ENCODE data around the gene UBXN1. TPM values are rescaled to one million over a fixed set of nuclear protein-coding genes. Genes with fewer than 3 reads are reported as not detected.
"Not testable (repeated sequence)": the region's sequence is repeated elsewhere in the genome, so short reads cannot be mapped to it uniquely, and the experiment has no call there.

Gene UBXN1
- total and polyA plus RNA-seq, 2 donors (not counting 1 experiment from before 2014, with no cell fraction given) = 180 to 193 TPM

DNA sequence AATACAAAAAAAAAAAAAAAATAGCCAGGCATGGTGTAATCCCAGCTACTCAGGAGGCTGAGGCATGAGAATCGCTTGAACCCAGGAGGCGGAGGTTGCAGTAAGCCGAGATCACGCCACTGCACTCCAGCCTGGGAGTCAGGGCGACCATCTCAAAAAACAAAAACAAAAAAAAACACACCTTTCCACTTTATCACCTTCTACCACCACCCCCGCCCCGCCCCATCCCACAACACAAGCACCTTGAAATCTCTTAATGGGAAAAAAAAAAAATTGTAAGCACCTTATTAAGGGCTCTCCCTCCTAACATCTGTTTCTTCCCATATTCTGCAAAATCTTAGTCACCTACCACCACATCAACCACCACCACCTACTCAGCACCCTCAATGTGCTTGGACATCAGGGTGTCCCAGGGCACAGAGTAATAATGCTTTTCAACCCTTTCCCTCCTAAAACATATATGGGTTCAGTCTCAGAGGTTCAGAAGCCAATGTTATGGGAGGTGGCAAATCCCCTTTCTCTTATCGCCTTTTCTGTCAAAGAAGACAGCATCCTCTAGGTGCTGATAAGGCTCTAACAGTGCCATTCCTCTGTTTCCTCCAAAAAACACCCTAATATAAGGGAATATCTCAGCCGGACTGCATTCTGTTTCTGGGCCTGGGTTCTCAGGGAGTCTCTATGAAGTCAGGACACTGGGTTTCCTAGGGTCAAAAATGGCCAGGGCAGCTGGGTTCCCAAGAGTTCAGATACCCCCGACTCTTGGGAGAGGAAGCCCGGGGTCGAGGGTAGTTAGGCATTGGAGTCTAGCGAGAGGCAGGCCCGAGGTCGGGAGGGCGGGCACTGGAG, 26.5 kb downstream of the UBXN1 start:
- 20% methylated on average over 10 of the region's 16 CpGs for WGBS (ENCODE audit: insufficient coverage)
- peak overlapping the region; percentile 94 for H3K4me3 Mint-ChIP-seq
- POLR2A ChIA-PET = interaction anchor here (0.6 to 4.6 kb wide), 15 partner anchors 12 to 298 kb away, joined by 3 to 62 read pairs (median 4); partner anchors contain the start of genes B3GAT3, C11orf98, CSKMT and EEF1G
- no peaks in the 10 kb centered on the region for H3K9me3 ChIP-seq (ENCODE audit: control extremely low read depth in 1 of 3, control insufficient read depth in 2 of 3, insufficient read depth in 1 of 3, low read length in 2 of 3)
- no peak for TF ChIP-seq EZH2 (IDR thresholded peaks at IDR 0.05; ENCODE audit: borderline replicate concordance, insufficient read depth, low read depth, low read length, poor library complexity, severe bottlenecking)
- TF ChIP-seq, protein P1, sequence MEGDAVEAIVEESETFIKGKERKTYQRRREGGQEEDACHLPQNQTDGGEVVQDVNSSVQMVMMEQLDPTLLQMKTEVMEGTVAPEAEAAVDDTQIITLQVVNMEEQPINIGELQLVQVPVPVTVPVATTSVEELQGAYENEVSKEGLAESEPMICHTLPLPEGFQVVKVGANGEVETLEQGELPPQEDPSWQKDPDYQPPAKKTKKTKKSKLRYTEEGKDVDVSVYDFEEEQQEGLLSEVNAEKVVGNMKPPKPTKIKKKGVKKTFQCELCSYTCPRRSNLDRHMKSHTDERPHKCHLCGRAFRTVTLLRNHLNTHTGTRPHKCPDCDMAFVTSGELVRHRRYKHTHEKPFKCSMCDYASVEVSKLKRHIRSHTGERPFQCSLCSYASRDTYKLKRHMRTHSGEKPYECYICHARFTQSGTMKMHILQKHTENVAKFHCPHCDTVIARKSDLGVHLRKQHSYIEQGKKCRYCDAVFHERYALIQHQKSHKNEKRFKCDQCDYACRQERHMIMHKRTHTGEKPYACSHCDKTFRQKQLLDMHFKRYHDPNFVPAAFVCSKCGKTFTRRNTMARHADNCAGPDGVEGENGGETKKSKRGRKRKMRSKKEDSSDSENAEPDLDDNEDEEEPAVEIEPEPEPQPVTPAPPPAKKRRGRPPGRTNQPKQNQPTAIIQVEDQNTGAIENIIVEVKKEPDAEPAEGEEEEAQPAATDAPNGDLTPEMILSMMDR (IDR thresholded peaks at IDR 0.05) = no peak
- CTCF ChIA-PET = interaction anchor here (0.6 to 1.3 kb wide), 9 partner anchors 13 to 60 kb away, joined by 3 to 12 read pairs (median 4); partner anchors contain the start of genes C11orf98, CSKMT, LBHD1 and MTA2
- H2AFZ ChIP-seq (ENCODE audit: insufficient read depth, low read depth, low read length, poor library complexity, severe bottlenecking) = peak overlapping the region; percentile 99
- peaks cover 14 to 18% of the 10 kb centered on the region in 2 donors for H3K4me1 ChIP-seq (ENCODE audit: control insufficient read depth in 2 of 2, insufficient read depth in 2 of 2, low read length in 2 of 2)
- peaks cover 35% of the 10 kb centered on the region for H3K79me2 ChIP-seq (ENCODE audit: control insufficient read depth, insufficient read depth, low read length)
- peak overlapping the region; percentile 97 for H3K27ac Mint-ChIP-seq
- peak overlapping the region; percentile 85 for H3K4me2 ChIP-seq (replicated peaks; ENCODE audit: low read depth, low read length, poor library complexity, severe bottlenecking)
- intact Hi-C loops (cut with micrococcal nuclease) = loop anchor here (1.0 to 2.0 kb wide), 8 partner anchors 13 to 102 kb away; partner anchors contain the start of genes C11orf98, CSKMT, TTC9C and UBXN1
- no peaks in the 10 kb centered on the region for H3K27me3 ChIP-seq (replicated peaks in 1 of 4; ENCODE audit: control extremely low read depth in 1 of 4, control insufficient read depth in 3 of 4, insufficient read depth in 4 of 4, low read length in 3 of 4)
- peak overlapping the region; percentile 74 to 90 (median 83) for H3K4me3 ChIP-seq (ENCODE audit: control extremely low read depth in 1 of 5, extremely low read depth in 1 of 5, insufficient read depth in 1 of 5, low read depth in 2 of 5, low read length in 4 of 5)
- H3K9me3 Mint-ChIP-seq (ENCODE audit: insufficient read depth) = no peaks in the 10 kb centered on the region
- peaks cover 0 to 24% of the 10 kb centered on the region in 2 experiments for H3K36me3 ChIP-seq (replicated peaks in 1 of 2; ENCODE audit: control extremely low read depth in 1 of 2, control insufficient read depth in 1 of 2, extremely low read depth in 1 of 2, insufficient read depth in 2 of 2, low read length in 1 of 2)
- H3K4me1 Mint-ChIP-seq = peaks cover 22% of the 10 kb centered on the region
- peaks cover 2% of the 10 kb centered on the region for H4K20me1 ChIP-seq (ENCODE audit: control insufficient read depth, insufficient read depth, low read length, poor library complexity, severe bottlenecking)
- peak overlapping the region; percentile 68 to 89 for H3K27ac ChIP-seq (ENCODE audit: low read length in 2 of 2)
- H3K9ac ChIP-seq (ENCODE audit: low read length) = peak overlapping the region; percentile 88
- no peak for DNase-seq
- no peaks in the 10 kb centered on the region for H3K27me3 Mint-ChIP-seq
- ATAC-seq (ENCODE audit: low read depth) = no peak

DNA sequence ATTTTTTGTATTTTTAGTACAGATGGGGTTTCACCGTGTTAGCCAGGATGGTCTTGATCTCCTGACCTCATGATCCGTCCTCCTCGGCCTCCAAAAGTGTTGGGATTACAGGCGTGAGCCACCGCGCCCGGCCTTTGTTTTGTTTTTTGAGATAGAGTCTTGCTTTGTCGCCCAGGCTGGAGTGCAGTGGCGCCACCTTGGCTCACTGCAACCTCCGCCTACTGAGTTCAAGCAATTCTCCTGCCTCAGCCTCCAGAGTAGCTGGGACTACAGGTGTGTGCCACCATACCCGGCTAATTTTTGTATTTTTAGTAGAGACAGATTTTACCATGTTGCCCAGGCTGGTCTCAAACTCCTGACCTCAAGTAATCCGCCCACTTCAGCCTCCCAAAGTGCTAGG, 28.6 kb downstream of the UBXN1 start:
- H3K9ac ChIP-seq (ENCODE audit: low read length); H3K9me3 ChIP-seq (ENCODE audit: control extremely low read depth in 1 of 3, control insufficient read depth in 2 of 3, insufficient read depth in 1 of 3, low read length in 2 of 3); H4K20me1 ChIP-seq (ENCODE audit: control insufficient read depth, insufficient read depth, low read length, poor library complexity, severe bottlenecking); ATAC-seq (ENCODE audit: low read depth); H3K27ac ChIP-seq (ENCODE audit: low read length in 2 of 2); H3K4me2 ChIP-seq (replicated peaks; ENCODE audit: low read depth, low read length, poor library complexity, severe bottlenecking); H2AFZ ChIP-seq (ENCODE audit: insufficient read depth, low read depth, low read length, poor library complexity, severe bottlenecking); H3K4me3 Mint-ChIP-seq; H3K27ac Mint-ChIP-seq; H3K27me3 ChIP-seq (replicated peaks in 1 of 4; ENCODE audit: control extremely low read depth in 1 of 4, control insufficient read depth in 3 of 4, insufficient read depth in 4 of 4, low read length in 3 of 4); DNase-seq; H3K4me3 ChIP-seq (ENCODE audit: control extremely low read depth in 1 of 5, extremely low read depth in 1 of 5, insufficient read depth in 1 of 5, low read depth in 2 of 5, low read length in 4 of 5); intact Hi-C loops (cut with micrococcal nuclease); H3K27me3 Mint-ChIP-seq; H3K9me3 Mint-ChIP-seq (ENCODE audit: insufficient read depth): not testable (repeated sequence)
- H3K4me1 Mint-ChIP-seq = peaks cover 33% of the 10 kb centered on the region
- WGBS (ENCODE audit: insufficient coverage) = 95% methylated on average over 12 of the region's 12 CpGs
- POLR2A ChIA-PET = interaction anchor here (0.7 kb wide), 1 partner anchor 15 kb away, joined by 3 read pairs; the partner anchor contains the start of genes C11orf98 and CSKMT
- Histone ChIP-seq H3K36me3 (replicated peaks in 1 of 2; ENCODE audit: control extremely low read depth in 1 of 2, control insufficient read depth in 1 of 2, extremely low read depth in 1 of 2, insufficient read depth in 2 of 2, low read length in 1 of 2) (peaks cover 0 to 25% of the 10 kb centered on the region in 2 experiments), H3K79me2 (ENCODE audit: control insufficient read depth, insufficient read depth, low read length) (peaks cover 53% of the 10 kb centered on the region), H3K4me1 (ENCODE audit: control insufficient read depth in 2 of 2, insufficient read depth in 2 of 2, low read length in 2 of 2) (peaks cover 23 to 32% of the 10 kb centered on the region in 2 donors)
- CTCF ChIA-PET = interaction anchor here (1.2 to 2.0 kb wide), 2 partner anchors 15 to 57 kb away, joined by 3 to 8 read pairs; partner anchors contain the start of genes C11orf98 and CSKMT

All from B cell (primary cell).